Glutamatergic neuron (in vitro differentiated cells): ENCODE results near the gene MORF4L1. TPM values are rescaled to one million over a fixed set of nuclear protein-coding genes. Genes with fewer than 3 reads are reported as not detected.
"Not testable (repeated sequence)": the region's sequence is repeated elsewhere in the genome, so short reads cannot be mapped to it uniquely, and the experiment has no call there.

Experiments used
- DNase-seq: peaks from one replicate; pipeline ENCODE4 v3.0.0; 2022
- H3K27ac Mint-ChIP-seq: one replicate; pipeline ENCODE4 v1.8.0; 2020; ENCODE audit warnings: mild to moderate bottlenecking, mixed read lengths, inconsistent platforms; ENCODE audit not compliant: unreplicated experiment
- H3K27me3 Mint-ChIP-seq: one replicate; pipeline ENCODE4 v1.8.0; 2020; ENCODE audit warnings: mild to moderate bottlenecking, moderate library complexity, mixed read lengths, inconsistent platforms; ENCODE audit not compliant: unreplicated experiment
- H3K36me3 Mint-ChIP-seq: one replicate; pipeline ENCODE4 v1.8.0; 2020; ENCODE audit warnings: mild to moderate bottlenecking, mixed read lengths, inconsistent platforms; ENCODE audit not compliant: unreplicated experiment
- H3K4me1 Mint-ChIP-seq: one replicate; pipeline ENCODE4 v1.8.0; 2020; ENCODE audit warnings: mild to moderate bottlenecking, low read depth, mixed read lengths, inconsistent platforms; ENCODE audit not compliant: unreplicated experiment
- H3K4me3 Mint-ChIP-seq: one replicate; pipeline ENCODE4 v1.8.0; 2020; ENCODE audit warnings: mild to moderate bottlenecking, mixed read lengths, inconsistent platforms; ENCODE audit not compliant: unreplicated experiment
- H3K9me3 Mint-ChIP-seq: one replicate; pipeline ENCODE4 v1.8.0; 2020; ENCODE audit warnings: mild to moderate bottlenecking, moderate library complexity, mixed read lengths, inconsistent platforms; ENCODE audit not compliant: unreplicated experiment
- CTCF ChIP-seq: fragments of 200-600 bp; sonication (generic); IDR thresholded peaks from one replicate; pipeline ENCODE4 v1.5.0; 2021; ENCODE audit not compliant: partially characterized antibody, unreplicated experiment
- total RNA-seq: library from RNA; stranded (reverse); fragmentation: NEBNext Ultra II Directional; extraction: Animal tissue kit (Norgen Biotek cat#: 25700); gene quantifications from one replicate; pipeline ENCODE4 v1.2.1, GENCODE V29; 2021; ENCODE audit not compliant: unreplicated experiment

The MORF4L1 gene
- total RNA-seq, 1 donor from 2014 or later: 379 TPM

- no peak overlapping the region for H3K27ac Mint-ChIP-seq
- peaks cover 1% of the 10 kb centered on the region for H3K36me3 Mint-ChIP-seq
- no peak overlapping the region for H3K4me3 Mint-ChIP-seq
- TF ChIP-seq CTCF: no peak
- H3K9me3 Mint-ChIP-seq: peaks cover 5% of the 10 kb centered on the region
- H3K27me3 Mint-ChIP-seq: peaks cover 2% of the 10 kb centered on the region
- no peak for DNase-seq
- no peaks in the 10 kb centered on the region for H3K4me1 Mint-ChIP-seq
These were observed 20.8 kb downstream of the MORF4L1 start for GRCh38 chr15:78893538-78893937.

GRCh38 chr15:78895471-78895870 lies 22.8 kb downstream of the MORF4L1 start:
- H3K9me3 Mint-ChIP-seq: peaks cover 7% of the 10 kb centered on the region
- no peaks in the 10 kb centered on the region for H3K4me1 Mint-ChIP-seq
- peaks cover 6% of the 10 kb centered on the region for H3K27me3 Mint-ChIP-seq
- peaks cover 5% of the 10 kb centered on the region for H3K36me3 Mint-ChIP-seq
- no peak for TF ChIP-seq CTCF
- no peak overlapping the region for H3K4me3 Mint-ChIP-seq
- DNase-seq: no peak
- H3K27ac Mint-ChIP-seq: no peak overlapping the region

DNA sequence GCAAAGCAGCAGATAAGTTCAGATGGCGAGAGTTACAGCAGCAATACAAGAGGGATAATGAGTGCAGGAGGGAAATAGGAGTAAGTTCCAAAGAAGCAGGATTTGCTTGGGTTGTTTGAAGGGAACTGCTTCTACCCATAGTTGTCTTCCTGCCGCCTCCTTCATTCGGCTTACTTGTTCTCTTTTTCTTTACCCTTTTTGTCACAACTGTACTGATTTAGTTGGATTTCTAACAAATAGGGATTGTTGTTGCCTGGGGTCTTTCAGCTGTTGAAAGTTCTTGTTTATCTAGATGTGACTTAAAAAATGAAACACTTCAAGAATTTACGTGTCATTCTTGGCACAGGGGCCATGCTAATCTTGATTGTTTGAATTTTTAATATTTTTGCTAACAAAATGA lies 25.9 kb downstream of the MORF4L1 start:
- Mint-ChIP-seq H3K4me1 (no peaks in the 10 kb centered on the region), H3K27ac (no peak overlapping the region)

DNA sequence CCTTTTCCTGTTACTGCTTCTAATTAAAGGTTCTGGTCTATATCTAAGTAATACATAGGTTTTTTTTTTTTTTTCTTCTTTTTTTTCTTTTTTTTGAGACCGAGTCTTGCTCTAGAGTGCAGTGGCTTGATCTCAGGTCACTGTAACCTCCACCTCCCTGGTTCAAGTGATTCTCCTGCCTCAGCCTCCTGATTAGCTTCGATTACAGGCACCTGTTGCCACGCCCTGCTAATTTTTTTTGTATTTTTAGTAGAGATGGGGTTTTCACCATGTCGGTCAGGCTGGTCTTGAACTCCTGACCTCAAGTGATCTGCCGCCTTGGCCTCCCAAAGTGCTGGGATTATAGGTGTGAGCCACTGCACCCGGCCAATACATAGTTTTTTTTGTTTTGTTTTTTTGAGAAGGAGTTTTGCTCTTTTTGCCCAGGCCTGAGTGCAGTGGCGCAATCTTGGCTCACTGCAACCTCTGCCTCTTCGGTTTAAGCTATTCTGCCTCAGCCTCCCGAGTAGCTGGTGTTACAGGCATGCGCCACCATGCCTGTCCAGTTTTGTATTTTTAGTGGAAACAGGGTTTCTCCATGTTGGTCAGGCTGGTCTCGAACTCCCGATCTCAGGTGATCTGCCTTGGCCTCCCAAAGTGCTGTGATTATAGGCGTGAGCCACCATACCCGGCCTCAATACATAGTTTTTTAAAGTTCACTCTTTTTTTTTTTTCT lies 28.3 kb downstream of the MORF4L1 start:
- H3K36me3 Mint-ChIP-seq, DNase-seq, H3K4me1 Mint-ChIP-seq, H3K27ac Mint-ChIP-seq, H3K9me3 Mint-ChIP-seq, H3K4me3 Mint-ChIP-seq, H3K27me3 Mint-ChIP-seq: not testable (repeated sequence)

More for the DNA sequence above, 25.9 kb downstream of the MORF4L1 start:
- no peak for TF ChIP-seq CTCF
- Mint-ChIP-seq H3K27me3 (peaks cover 9% of the 10 kb centered on the region), H3K4me3 (no peak overlapping the region), H3K36me3 (peaks cover 5% of the 10 kb centered on the region), H3K9me3 (peaks cover 10% of the 10 kb centered on the region)
- DNase-seq: no peak

- H3K4me1 Mint-ChIP-seq, H3K9me3 Mint-ChIP-seq, H3K36me3 Mint-ChIP-seq, H3K27me3 Mint-ChIP-seq, DNase-seq, H3K4me3 Mint-ChIP-seq: not testable (repeated sequence)
- peak overlapping the region; percentile 64 for H3K27ac Mint-ChIP-seq
These were observed 29.8 kb downstream of the MORF4L1 start for GRCh38 chr15:78902281-78903032.
